ENCODE results near the gene GGACT. TPM values are rescaled to one million over a fixed set of nuclear protein-coding genes. Genes with fewer than 3 reads are reported as not detected.
"Not testable (repeated sequence)": the region's sequence is repeated elsewhere in the genome, so short reads cannot be mapped to it uniquely, and the experiment has no call there.

Gene GGACT
- total RNA-seq, 2 experiments from 2014 or later, result 3.1 to 4.1 TPM

- H3K4me3 Mint-ChIP-seq, result no peak overlapping the region
- no peaks in the 10 kb centered on the region for H3K36me3 Mint-ChIP-seq
- H3K9me3 Mint-ChIP-seq, result no peaks in the 10 kb centered on the region
- DNase-seq (no peak), ATAC-seq (ENCODE audit: low read depth) (no peak)
- POLR2A ChIA-PET, result no interaction called here
- H3K4me1 Mint-ChIP-seq, result no peaks in the 10 kb centered on the region
- no peak overlapping the region for H3K27ac Mint-ChIP-seq
- no peaks in the 10 kb centered on the region for H3K27me3 Mint-ChIP-seq
Observed at GRCh38 chr13:100527644-100528043, 60.9 kb downstream of the GGACT start.

GRCh38 chr13:100526318-100527000, 62.1 kb downstream of the GGACT start:
- POLR2A ChIA-PET, result no interaction called here

GRCh38 chr13:100525453-100526317, 62.9 kb downstream of the GGACT start:
- POLR2A ChIA-PET, result no interaction called here
- no peak overlapping the region for H3K27ac Mint-ChIP-seq
- ATAC-seq (ENCODE audit: low read depth) (no peak), DNase-seq (no peak)
- H3K9me3 Mint-ChIP-seq, result no peaks in the 10 kb centered on the region
- H3K27me3 Mint-ChIP-seq, result no peaks in the 10 kb centered on the region
- no peak overlapping the region for H3K4me3 Mint-ChIP-seq
- no peaks in the 10 kb centered on the region for H3K36me3 Mint-ChIP-seq
- H3K4me1 Mint-ChIP-seq, result peaks cover 4% of the 10 kb centered on the region

More at GRCh38 chr13:100526318-100527000, 62.1 kb downstream of the GGACT start:
- no peaks in the 10 kb centered on the region for H3K27me3 Mint-ChIP-seq
- H3K4me1 Mint-ChIP-seq, result peaks cover 2% of the 10 kb centered on the region
- no peak for DNase-seq
- no peak overlapping the region for H3K4me3 Mint-ChIP-seq
- no peak overlapping the region for H3K27ac Mint-ChIP-seq
- no peak for ATAC-seq (ENCODE audit: low read depth)
- no peaks in the 10 kb centered on the region for H3K9me3 Mint-ChIP-seq
- H3K36me3 Mint-ChIP-seq, result no peaks in the 10 kb centered on the region

- POLR2A ChIA-PET, result not testable (repeated sequence)
Observed at GRCh38 chr13:100524688-100525087, 63.9 kb downstream of the GGACT start.

GRCh38 chr13:100523981-100524386, 64.6 kb downstream of the GGACT start:
- no peaks in the 10 kb centered on the region for H3K9me3 Mint-ChIP-seq
- POLR2A ChIA-PET, result no interaction called here

More at GRCh38 chr13:100524688-100525087, 63.9 kb downstream of the GGACT start:
- H3K4me1 Mint-ChIP-seq; H3K4me3 Mint-ChIP-seq; ATAC-seq (ENCODE audit: low read depth); H3K9me3 Mint-ChIP-seq; H3K36me3 Mint-ChIP-seq; H3K27me3 Mint-ChIP-seq; DNase-seq; H3K27ac Mint-ChIP-seq: not testable (repeated sequence)

GRCh38 chr13:100523411-100523810, 65.2 kb downstream of the GGACT start:
- Mint-ChIP-seq H3K36me3 (no peaks in the 10 kb centered on the region), H3K4me1 (peaks cover 4% of the 10 kb centered on the region), H3K27ac (no peak overlapping the region), H3K27me3 (no peaks in the 10 kb centered on the region), H3K9me3 (no peaks in the 10 kb centered on the region), H3K4me3 (no peak overlapping the region)
- DNase-seq, result no peak
- no peak for ATAC-seq (ENCODE audit: low read depth)
- POLR2A ChIA-PET, result no interaction called here

More at GRCh38 chr13:100523981-100524386, 64.6 kb downstream of the GGACT start:
- no peak overlapping the region for H3K4me3 Mint-ChIP-seq
- DNase-seq (no peak), ATAC-seq (ENCODE audit: low read depth) (no peak)
- no peaks in the 10 kb centered on the region for H3K27me3 Mint-ChIP-seq
- peaks cover 4% of the 10 kb centered on the region for H3K4me1 Mint-ChIP-seq
- no peak overlapping the region for H3K27ac Mint-ChIP-seq
- no peaks in the 10 kb centered on the region for H3K36me3 Mint-ChIP-seq

- ATAC-seq (ENCODE audit: low read depth) (no peak), DNase-seq (no peak)
- POLR2A ChIA-PET, result no interaction called here
- no peak overlapping the region for H3K4me3 Mint-ChIP-seq
- no peaks in the 10 kb centered on the region for H3K9me3 Mint-ChIP-seq
- H3K27me3 Mint-ChIP-seq, result no peaks in the 10 kb centered on the region
- no peaks in the 10 kb centered on the region for H3K36me3 Mint-ChIP-seq
- H3K27ac Mint-ChIP-seq, result no peak overlapping the region
- peaks cover 6% of the 10 kb centered on the region for H3K4me1 Mint-ChIP-seq
Observed at GRCh38 chr13:100522618-100523309, 65.8 kb downstream of the GGACT start.

GRCh38 chr13:100521851-100522617, 66.6 kb downstream of the GGACT start:
- no peaks in the 10 kb centered on the region for H3K36me3 Mint-ChIP-seq
- POLR2A ChIA-PET, result no interaction called here
- no peak overlapping the region for H3K27ac Mint-ChIP-seq
- ATAC-seq (ENCODE audit: low read depth) (peak; percentile 63), DNase-seq (no peak)
- no peaks in the 10 kb centered on the region for H3K27me3 Mint-ChIP-seq
- peaks cover 6% of the 10 kb centered on the region for H3K4me1 Mint-ChIP-seq
- peak overlapping the region; percentile 22 for H3K4me3 Mint-ChIP-seq
- H3K9me3 Mint-ChIP-seq, result no peaks in the 10 kb centered on the region

- ATAC-seq (ENCODE audit: low read depth) (no peak), DNase-seq (no peak)
- H3K27me3 Mint-ChIP-seq, result no peaks in the 10 kb centered on the region
- POLR2A ChIA-PET, result no interaction called here
- H3K36me3 Mint-ChIP-seq, result no peaks in the 10 kb centered on the region
- peak overlapping the region; percentile 71 for H3K4me3 Mint-ChIP-seq
- no peaks in the 10 kb centered on the region for H3K9me3 Mint-ChIP-seq
- H3K27ac Mint-ChIP-seq, result no peak overlapping the region
- peaks cover 6% of the 10 kb centered on the region for H3K4me1 Mint-ChIP-seq
Observed at GRCh38 chr13:100520936-100521850, 67.4 kb downstream of the GGACT start.

GRCh38 chr13:100519626-100520025, 69.0 kb downstream of the GGACT start:
- DNase-seq (no peak), ATAC-seq (ENCODE audit: low read depth) (no peak)
- no peaks in the 10 kb centered on the region for H3K9me3 Mint-ChIP-seq
- POLR2A ChIA-PET, result no interaction called here
- no peaks in the 10 kb centered on the region for H3K27me3 Mint-ChIP-seq
- H3K27ac Mint-ChIP-seq, result no peak overlapping the region
- no peak overlapping the region for H3K4me3 Mint-ChIP-seq
- H3K36me3 Mint-ChIP-seq, result no peaks in the 10 kb centered on the region
- H3K4me1 Mint-ChIP-seq, result peaks cover 6% of the 10 kb centered on the region

GRCh38 chr13:100518394-100519062, 70.1 kb downstream of the GGACT start:
- no peak for DNase-seq
- POLR2A ChIA-PET, result no interaction called here
- Mint-ChIP-seq H3K27me3 (no peaks in the 10 kb centered on the region), H3K4me3 (no peak overlapping the region), H3K4me1 (peaks cover 8% of the 10 kb centered on the region), H3K27ac (no peak overlapping the region), H3K36me3 (no peaks in the 10 kb centered on the region), H3K9me3 (no peaks in the 10 kb centered on the region)
- no peak for ATAC-seq (ENCODE audit: low read depth)

GRCh38 chr13:100517728-100518127, 70.9 kb downstream of the GGACT start:
- Mint-ChIP-seq H3K9me3 (no peaks in the 10 kb centered on the region), H3K4me3 (no peak overlapping the region), H3K4me1 (peaks cover 8% of the 10 kb centered on the region), H3K27ac (no peak overlapping the region), H3K27me3 (no peaks in the 10 kb centered on the region), H3K36me3 (no peaks in the 10 kb centered on the region)
- DNase-seq (no peak), ATAC-seq (ENCODE audit: low read depth) (no peak)
- POLR2A ChIA-PET, result no interaction called here
